ENCODE data around the gene CDH13. TPM values are rescaled to one million over a fixed set of nuclear protein-coding genes. Genes with fewer than 3 reads are reported as not detected.

The CDH13 gene
- total RNA-seq, 4 donors from 2014 or later = 5.8 to 36.7 (median 20.4) TPM

DNA sequence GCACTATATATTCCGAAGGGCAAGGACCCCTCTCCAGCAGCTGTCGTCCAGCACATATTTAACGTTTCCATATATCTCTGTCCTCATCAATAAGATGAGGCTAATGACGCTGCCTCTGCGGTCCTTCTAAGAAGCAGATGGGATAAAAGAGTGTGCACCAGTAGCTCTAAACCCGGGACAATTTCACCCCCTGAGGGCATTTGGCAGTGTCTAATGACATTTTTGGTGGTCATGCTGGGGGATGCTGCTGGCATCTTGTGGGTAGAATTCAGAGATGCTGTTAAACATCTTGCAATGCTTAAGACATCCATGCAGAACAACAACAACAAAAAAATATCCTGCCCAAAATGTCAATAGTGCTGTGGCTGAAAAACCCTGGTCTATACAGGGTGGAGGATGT is 372.9 kb downstream of the CDH13 start:
- no peaks in the 10 kb centered on the region for H3K27me3 ChIP-seq
- TF ChIP-seq, protein P1, sequence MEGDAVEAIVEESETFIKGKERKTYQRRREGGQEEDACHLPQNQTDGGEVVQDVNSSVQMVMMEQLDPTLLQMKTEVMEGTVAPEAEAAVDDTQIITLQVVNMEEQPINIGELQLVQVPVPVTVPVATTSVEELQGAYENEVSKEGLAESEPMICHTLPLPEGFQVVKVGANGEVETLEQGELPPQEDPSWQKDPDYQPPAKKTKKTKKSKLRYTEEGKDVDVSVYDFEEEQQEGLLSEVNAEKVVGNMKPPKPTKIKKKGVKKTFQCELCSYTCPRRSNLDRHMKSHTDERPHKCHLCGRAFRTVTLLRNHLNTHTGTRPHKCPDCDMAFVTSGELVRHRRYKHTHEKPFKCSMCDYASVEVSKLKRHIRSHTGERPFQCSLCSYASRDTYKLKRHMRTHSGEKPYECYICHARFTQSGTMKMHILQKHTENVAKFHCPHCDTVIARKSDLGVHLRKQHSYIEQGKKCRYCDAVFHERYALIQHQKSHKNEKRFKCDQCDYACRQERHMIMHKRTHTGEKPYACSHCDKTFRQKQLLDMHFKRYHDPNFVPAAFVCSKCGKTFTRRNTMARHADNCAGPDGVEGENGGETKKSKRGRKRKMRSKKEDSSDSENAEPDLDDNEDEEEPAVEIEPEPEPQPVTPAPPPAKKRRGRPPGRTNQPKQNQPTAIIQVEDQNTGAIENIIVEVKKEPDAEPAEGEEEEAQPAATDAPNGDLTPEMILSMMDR (IDR thresholded peaks at IDR 0.05 in 4 of 5, conservative IDR thresholded peaks at IDR 0.05 in 1 of 5) = no peak
- TF ChIP-seq POLR2A (IDR thresholded peaks at IDR 0.05) = no peak
- H3K36me3 ChIP-seq = no peaks in the 10 kb centered on the region
- no peak for ATAC-seq
- no peak overlapping the region for H3K27ac ChIP-seq
- no peak overlapping the region for H3K4me3 ChIP-seq
- H3K4me1 ChIP-seq = peaks cover 16 to 19% of the 10 kb centered on the region in 2 donors
- in situ Hi-C loops (cut with MboI; ENCODE audit: low sequenced_read_pairs in 4 of 4) = no loop called here
- DNase-seq = no peak
- H3K9me3 ChIP-seq = no peaks in the 10 kb centered on the region
- intact Hi-C loops (cut with DNase I; ENCODE audit: low total_unique reads) = no loop called here

DNA sequence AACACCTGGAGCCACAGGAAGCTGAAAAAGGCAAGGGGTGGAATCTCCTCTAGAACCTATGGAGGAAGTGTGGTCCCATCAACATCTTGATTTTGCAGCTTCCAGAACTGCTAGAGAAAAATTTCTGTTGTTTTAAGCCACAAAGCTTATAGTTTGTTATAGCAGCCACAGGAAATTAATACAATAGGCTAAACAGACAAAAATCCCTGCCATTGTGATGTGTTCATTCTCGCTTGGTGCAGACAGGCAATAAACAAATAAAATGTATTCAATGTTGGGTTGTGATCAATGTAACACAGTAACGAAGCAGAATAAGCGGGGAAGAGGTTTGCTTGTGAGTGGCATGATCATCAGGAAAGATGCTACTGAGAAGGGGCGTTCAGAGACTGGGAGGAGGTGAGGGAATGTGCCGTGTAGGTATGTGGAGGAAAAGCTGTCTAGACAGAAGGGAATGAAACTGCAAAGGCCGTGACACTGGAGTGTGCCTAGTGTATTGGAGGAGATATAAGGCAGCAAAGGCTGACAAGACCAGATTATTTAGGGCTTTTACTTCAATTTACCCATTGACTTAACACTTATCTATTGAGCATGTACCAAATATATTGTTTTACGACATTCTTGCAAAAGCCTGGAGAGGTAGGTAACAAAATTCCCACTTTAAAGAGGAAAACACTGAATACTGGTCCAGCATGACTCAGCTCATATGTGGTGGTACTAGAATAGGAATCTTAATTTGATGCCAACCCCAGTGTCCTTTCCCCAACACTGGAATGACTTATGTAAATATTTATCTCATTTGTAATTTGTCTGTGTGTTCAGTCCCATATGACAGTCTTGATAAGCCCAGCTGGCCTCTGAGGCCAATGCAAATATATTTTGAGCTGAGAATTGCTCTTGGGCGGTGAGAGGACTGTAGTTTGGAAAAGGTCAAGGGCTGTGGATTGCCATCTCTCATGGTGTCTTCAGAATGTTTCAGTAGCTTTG is 375.9 kb downstream of the CDH13 start:
- no peak overlapping the region for H3K27ac ChIP-seq
- H3K36me3 ChIP-seq = no peaks in the 10 kb centered on the region
- no peak overlapping the region for H3K4me3 ChIP-seq
- no peaks in the 10 kb centered on the region for H3K9me3 ChIP-seq
- no peak for ATAC-seq
- intact Hi-C loops (cut with DNase I; ENCODE audit: low total_unique reads) = no loop called here
- TF ChIP-seq POLR2A (IDR thresholded peaks at IDR 0.05) = no peak
- TF ChIP-seq, protein P1 (IDR thresholded peaks at IDR 0.05 in 4 of 5, conservative IDR thresholded peaks at IDR 0.05 in 1 of 5) = no peak
- no peak for DNase-seq
- in situ Hi-C loops (cut with MboI; ENCODE audit: low sequenced_read_pairs in 4 of 4) = no loop called here
- peaks cover 13 to 17% of the 10 kb centered on the region in 2 donors for H3K4me1 ChIP-seq
- H3K27me3 ChIP-seq = no peaks in the 10 kb centered on the region

DNA sequence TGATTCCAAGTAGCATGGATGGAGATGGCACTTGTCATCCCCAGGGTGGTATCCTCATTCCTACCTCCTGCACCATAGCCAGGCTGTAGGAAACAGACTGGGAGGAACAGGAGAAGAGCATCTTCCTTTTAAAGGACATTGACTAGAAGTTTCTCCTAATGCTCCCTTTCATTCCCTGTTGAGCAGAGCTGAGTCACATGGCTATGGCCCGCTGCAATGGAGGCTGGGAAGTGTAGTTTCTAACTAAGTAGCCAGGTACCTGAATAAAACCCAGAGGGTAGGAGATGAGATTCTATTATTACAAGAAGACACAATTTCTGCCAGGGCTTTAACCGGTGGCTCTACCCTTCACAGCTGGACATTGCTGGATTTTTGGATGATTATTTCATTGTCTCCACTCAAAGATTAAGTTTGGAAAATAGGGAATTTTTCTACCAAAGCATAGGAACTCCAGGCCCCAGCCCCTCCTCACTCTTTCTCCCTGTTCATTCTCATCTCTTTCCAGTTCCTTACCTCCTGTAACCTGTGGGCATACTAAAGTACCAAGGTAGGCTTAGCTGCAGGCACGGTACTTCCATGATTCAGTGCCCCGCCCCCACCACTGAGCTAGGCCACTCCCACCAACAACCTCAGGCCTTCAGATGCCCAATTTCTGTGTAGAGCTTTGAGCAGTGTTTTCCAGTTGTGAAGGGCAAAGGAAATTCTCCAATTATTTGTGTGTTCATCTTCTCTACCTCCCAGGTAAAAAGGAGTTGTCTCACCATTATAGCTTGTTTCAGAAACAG is 378.3 kb downstream of the CDH13 start:
- ATAC-seq (no peak), DNase-seq (no peak)
- Histone ChIP-seq H3K36me3 (no peaks in the 10 kb centered on the region), H3K9me3 (no peaks in the 10 kb centered on the region), H3K27ac (no peak overlapping the region), H3K4me3 (no peak overlapping the region), H3K27me3 (no peaks in the 10 kb centered on the region), H3K4me1 (peaks cover 9 to 11% of the 10 kb centered on the region in 2 donors)
- no peak for TF ChIP-seq POLR2A (IDR thresholded peaks at IDR 0.05)
- TF ChIP-seq, protein P1 (IDR thresholded peaks at IDR 0.05 in 4 of 5, conservative IDR thresholded peaks at IDR 0.05 in 1 of 5) = no peak
- intact Hi-C loops (cut with DNase I; ENCODE audit: low total_unique reads) (no loop called here), in situ Hi-C loops (cut with MboI; ENCODE audit: low sequenced_read_pairs in 4 of 4) (no loop called here)

DNA sequence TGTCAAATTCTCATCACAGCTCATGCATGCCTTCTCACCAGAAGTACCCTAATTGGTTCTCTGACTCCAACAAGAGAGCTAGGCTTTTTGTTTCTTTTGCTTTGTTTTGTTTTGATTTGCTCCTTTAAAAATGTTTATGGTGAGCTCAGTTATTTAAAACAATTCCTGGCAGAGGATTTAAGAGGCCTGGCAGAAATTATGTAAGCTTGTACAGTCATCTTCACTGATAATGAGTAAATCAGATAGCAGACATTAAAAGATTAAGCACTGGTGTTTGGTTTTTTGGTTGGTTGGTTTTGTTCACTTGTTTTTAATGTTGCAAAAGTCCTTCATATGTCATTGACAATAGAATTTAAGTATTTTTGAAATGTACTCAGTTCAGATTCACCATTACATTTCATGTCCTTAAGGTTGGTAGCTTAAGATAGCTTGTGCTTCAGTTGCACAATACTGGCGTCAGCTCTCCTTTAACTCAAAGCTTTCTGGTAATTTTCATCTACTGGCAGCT is 378.9 kb downstream of the CDH13 start:
- Histone ChIP-seq H3K36me3 (no peaks in the 10 kb centered on the region), H3K4me3 (no peak overlapping the region), H3K27me3 (no peaks in the 10 kb centered on the region), H3K4me1 (peaks cover 9 to 11% of the 10 kb centered on the region in 2 donors), H3K9me3 (no peaks in the 10 kb centered on the region), H3K27ac (no peak overlapping the region)
- in situ Hi-C loops (cut with MboI; ENCODE audit: low sequenced_read_pairs in 4 of 4) (no loop called here), intact Hi-C loops (cut with DNase I; ENCODE audit: low total_unique reads) (no loop called here)
- TF ChIP-seq, protein P1 (IDR thresholded peaks at IDR 0.05 in 4 of 5, conservative IDR thresholded peaks at IDR 0.05 in 1 of 5) = no peak
- DNase-seq = no peak
- ATAC-seq = no peak
